ENCODE results near the gene DOCK1.

DNA sequence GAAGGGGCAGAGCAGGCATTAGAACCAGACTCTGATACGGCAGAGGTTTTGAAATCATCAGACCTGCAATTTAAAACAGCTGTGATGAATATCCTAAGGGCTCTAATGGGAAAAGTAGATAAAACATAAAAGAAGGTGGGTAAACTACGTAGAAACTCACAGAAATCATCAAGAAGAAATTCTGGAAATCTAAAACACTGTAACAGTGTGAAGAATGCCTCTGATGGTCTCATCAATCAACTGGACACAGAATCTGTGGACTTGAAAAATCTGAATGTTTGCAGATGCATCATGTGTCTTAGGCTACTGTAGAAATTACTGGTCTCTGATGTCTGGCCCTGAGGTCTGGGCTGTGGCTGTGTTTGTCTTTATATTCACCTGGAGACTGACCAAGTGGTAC is 470.8 kb downstream of the DOCK1 start:
- TF ChIP-seq EZH2phosphoT487 (IDR thresholded peaks at IDR 0.05; ENCODE audit: low read length) (no peak), EZH2 (optimal IDR thresholded peaks at IDR 0.05; ENCODE audit: low read depth, low read length) (no peak)
- TF ChIP-seq, protein P1, sequence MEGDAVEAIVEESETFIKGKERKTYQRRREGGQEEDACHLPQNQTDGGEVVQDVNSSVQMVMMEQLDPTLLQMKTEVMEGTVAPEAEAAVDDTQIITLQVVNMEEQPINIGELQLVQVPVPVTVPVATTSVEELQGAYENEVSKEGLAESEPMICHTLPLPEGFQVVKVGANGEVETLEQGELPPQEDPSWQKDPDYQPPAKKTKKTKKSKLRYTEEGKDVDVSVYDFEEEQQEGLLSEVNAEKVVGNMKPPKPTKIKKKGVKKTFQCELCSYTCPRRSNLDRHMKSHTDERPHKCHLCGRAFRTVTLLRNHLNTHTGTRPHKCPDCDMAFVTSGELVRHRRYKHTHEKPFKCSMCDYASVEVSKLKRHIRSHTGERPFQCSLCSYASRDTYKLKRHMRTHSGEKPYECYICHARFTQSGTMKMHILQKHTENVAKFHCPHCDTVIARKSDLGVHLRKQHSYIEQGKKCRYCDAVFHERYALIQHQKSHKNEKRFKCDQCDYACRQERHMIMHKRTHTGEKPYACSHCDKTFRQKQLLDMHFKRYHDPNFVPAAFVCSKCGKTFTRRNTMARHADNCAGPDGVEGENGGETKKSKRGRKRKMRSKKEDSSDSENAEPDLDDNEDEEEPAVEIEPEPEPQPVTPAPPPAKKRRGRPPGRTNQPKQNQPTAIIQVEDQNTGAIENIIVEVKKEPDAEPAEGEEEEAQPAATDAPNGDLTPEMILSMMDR (IDR thresholded peaks at IDR 0.05; ENCODE audit: low read length) = no peak

Data from MM.1S (cell line).